Stimulated activated naive CD8-positive, alpha-beta T cell treated with anti-CD3 and anti-CD28 coated beads, Interleukin-15, Interleukin-2, amounts not matched to agents 100 U/mL and 50 U/mL, for 24 hours (primary cell): ENCODE measurements around the gene NT5C1B.
A peak's percentile ranks its signal among the peaks of the same experiment; 100 is the strongest.
"Not testable (repeated sequence)": the region's sequence is repeated elsewhere in the genome, so short reads cannot be mapped to it uniquely, and the experiment has no call there.

Experiments
- ATAC-seq: fragments of 150-1000 bp; cut with Tn5 transposase; one replicate; pipeline ENCODE4 v1.10.0; 2021
- DNase-seq: peaks from one replicate; pipeline ENCODE4 v3.0.0; 2021

NT5C1B gene

GRCh38 chr2:18589354-18589753 lies at the start of gene NT5C1B:
Gene NT5C1B, minus strand, starts transcription at chr2:18589569. Its CDS starts 101 bp downstream, at chr2:18589468.
- DNase-seq: no peak
- no peak for ATAC-seq

GRCh38 chr2:18637196-18637595 lies 47.8 kb upstream of the NT5C1B start:
- ATAC-seq: no peak
- DNase-seq: no peak

GRCh38 chr2:18632699-18633098 lies 43.3 kb upstream of the NT5C1B start:
- not testable (repeated sequence) for DNase-seq, ATAC-seq

GRCh38 chr2:18630941-18631340 lies 41.6 kb upstream of the NT5C1B start:
- ATAC-seq (no peak), DNase-seq (no peak)

DNA sequence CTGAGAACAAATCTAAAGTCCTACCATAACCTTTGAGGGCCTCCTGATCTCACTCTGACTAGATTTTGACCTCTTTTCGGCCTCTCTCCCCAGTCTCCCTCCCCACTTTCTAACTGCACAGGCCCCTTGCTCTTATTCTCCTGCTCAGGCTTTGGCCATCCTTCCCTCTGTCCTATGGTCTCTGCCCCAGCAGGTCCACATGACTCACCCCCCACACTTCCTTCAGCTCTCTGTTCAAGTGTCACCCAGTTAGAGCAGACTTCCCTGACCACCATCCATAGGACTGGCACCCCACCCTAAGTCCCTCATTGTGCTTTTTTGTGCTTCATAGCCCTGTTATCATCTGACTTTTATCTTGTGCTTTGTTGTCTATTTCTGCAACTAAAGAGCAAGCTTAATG lies 41.2 kb upstream of the NT5C1B start:
- ATAC-seq (no peak), DNase-seq (no peak)

DNA sequence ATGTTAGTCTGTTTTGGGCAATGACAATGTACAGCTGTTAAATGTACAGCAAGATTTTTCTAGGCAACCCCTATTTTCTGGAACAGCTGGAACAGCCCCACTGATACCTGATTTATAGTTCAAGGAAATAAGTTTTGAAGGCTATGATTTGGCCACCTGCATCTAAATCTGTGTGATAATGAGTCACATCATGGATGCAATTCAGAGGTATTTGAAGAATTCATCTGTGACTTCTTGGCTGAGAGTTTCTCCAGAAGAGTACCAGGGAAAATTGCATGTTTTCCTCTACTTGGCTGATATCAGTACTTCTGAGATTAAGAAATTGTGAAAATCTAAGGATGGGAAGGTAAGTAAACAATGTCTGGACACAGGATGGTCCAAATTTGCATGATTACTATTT lies 40.7 kb upstream of the NT5C1B start:
- ATAC-seq: no peak

DNA sequence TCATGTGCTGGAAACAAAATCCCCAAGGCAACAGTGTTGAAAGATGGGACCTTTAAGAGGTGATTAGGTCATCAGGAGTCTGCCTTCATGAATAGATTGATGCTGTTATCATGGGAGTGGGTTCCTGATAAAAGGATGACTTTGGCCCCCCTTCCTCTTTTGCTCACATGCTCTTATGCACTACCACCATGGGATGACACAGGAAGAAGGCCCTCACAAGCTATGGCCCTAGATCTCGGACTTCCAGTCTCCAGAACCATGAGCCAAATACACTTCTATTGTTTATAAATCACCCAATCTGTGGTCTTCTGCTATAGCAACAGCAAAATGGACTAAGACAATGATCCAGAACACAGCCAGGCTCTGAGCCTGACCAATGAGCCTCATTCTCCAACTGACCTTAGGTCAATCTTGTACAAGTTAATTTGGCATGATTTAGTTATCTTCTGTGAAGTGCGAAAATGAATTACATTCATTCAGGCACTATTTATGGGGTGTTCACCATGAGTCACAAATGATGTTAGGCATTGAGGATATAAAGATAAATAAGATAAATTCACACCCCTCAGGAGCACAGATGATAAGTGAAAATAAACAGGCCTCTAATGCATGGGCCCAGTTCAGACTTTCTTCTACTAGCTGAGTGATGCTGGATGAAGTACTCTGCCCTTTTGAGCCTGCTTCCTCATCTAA lies 37.7 kb upstream of the NT5C1B start:
- ATAC-seq (no peak), DNase-seq (no peak)

More for the DNA sequence above, 40.7 kb upstream of the NT5C1B start:
- DNase-seq: no peak

DNA sequence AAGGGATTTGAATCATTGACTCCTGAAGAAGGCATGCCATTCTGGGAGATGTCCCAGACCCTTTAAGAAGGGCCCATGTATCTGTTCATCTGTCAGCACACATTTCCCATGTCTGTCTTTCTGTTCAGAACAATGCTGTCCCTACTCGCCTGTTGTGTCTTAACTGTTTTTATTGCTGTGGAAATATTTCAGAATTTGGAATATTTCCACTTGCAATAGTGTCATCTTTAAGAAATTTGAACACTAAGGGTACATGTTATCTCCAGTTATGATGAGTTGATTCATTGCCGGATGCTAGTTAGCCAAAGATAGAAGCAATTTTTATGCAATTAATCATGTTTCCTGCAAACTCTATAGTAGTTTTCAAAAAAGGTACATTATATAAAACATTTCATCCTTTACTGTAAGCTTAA lies 36.9 kb upstream of the NT5C1B start:
- DNase-seq: no peak
- ATAC-seq: no peak

DNA sequence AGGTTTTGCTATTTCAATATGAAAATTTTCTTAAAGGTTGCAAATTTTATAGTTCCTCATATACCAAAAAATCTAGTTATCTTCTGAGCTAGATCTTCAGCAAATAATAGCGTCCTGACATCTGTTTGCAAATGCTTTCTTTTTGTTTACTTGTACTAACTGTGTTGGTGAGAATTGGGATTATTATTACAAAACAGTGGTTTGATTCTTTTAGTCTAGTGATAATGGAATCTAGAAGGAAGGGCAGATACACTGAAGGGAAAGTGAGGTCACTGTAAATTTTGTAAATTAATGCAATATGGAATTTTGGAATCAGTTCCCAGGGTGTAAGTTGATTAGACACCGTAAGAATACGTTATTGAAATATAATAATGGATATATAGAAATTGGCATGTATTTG lies 36.2 kb upstream of the NT5C1B start:
- DNase-seq (no peak), ATAC-seq (no peak)

DNA sequence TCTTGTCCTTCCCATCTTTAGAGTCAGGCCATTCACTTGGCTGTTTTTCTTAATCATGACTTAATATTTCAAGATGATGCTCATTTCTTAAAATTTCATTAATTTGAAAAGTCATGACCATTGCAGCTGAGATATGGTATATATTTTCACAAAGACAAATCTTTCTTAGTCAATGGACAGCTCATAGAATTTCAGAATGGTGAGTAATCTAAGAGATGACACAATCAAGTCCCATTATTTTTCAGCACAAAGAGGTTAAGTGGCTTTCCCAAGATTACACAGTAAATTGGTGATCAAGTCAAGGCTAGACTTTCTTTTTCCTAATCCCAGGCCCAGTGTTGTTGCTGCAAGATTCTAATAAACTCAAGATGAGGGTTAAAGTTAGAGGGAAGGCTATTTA lies 34.4 kb upstream of the NT5C1B start:
- DNase-seq: no peak

DNA sequence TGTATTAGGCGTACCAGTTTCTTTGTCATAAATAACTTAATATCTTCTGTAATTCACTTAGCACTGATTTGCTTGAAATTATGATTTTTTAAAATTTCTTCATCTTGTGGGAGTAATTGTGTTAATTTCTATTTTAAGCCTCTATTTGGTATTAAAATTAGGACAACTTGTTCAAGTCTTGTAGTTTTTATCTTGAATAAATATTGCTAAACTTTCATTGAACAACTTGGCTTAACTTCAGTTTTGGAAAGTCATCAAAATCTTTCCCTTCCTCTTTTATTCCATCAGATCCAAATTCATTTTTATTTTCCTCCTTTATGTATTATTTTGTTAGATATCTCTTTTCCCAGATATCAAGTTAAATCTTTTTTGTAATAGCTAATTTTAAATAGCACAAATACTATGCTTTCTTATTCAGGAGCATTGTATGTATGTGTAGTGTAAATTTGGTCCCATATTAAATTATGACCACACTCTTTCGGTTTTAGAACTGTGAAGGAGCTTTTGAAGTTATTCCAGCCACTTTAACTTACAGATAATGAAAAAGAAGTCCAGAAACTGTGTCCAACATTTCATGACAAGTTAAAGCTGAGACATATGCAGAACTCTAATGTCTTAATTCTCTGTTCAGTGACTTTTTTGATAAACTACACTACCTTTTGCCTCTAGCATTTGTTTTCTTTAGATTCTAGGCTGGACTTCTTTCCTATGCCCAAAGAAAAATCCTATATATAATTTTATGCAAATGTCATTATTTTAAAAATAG lies 31.7 kb upstream of the NT5C1B start:
- ATAC-seq: no peak
- DNase-seq: no peak

More for the DNA sequence above, 34.4 kb upstream of the NT5C1B start:
- no peak for ATAC-seq

DNA sequence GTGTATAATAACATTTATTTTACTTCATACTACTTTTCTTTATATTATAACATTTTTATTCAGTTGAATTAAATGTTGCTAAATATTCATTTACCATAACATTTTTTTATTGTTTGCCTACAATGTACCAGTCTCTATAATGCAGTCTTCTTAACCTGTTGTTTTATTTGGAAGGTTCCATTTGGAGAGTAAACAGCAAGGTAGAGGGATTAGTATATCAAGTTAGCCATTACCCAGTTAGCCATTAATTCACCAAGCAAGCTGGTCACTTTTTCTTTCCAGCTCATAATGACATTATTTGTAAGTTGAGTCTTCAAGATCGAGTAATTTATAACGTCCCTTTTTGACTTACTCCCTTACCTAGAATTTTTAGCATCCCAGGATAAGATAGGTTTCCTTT lies 29.7 kb upstream of the NT5C1B start:
- DNase-seq: no peak
- no peak for ATAC-seq

DNA sequence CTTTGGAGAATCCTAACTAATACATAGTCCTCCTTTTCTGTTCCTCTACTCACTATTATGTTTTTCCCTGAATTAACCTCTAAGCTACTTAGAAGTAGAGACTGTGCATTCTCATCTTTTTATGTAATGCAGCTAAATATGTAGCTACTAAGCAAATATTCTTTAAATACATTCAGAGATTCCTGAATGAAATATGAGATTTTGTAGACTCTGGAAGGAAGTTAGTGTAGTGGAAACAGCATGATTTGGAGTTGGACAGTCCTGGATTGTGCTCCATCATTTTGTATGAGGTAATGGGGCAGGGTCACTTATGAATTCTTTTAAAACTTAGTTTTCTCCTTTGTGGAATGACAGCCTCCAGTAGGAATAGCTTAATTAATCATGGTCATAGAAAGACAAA lies 24.7 kb upstream of the NT5C1B start:
- no peak for ATAC-seq
- DNase-seq: no peak

DNA sequence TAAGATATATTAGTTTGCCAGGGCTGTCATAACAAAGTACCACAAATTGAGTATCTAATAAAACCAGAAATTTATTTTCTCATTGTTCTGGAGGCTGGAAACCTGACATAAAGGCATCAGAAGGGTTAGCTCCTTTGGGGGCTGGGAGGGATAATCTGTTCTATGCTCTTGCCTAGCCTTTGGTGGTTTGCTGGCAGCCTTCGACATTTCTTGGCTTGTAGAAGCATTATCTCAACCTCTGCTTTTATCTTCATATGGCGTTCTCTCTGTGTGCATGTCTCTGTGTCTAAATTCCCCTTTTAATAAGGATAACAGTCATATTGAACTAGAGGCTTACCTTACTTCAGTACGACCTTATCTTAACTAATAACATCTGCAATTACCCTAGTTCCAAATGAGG lies 22.8 kb upstream of the NT5C1B start:
- DNase-seq (no peak), ATAC-seq (no peak)

GRCh38 chr2:18611604-18612003 lies 22.2 kb upstream of the NT5C1B start:
- no peak for DNase-seq
- ATAC-seq: no peak

- DNase-seq (no peak), ATAC-seq (no peak)
Observed at GRCh38 chr2:18611184-18611583, 21.8 kb upstream of the NT5C1B start.

DNA sequence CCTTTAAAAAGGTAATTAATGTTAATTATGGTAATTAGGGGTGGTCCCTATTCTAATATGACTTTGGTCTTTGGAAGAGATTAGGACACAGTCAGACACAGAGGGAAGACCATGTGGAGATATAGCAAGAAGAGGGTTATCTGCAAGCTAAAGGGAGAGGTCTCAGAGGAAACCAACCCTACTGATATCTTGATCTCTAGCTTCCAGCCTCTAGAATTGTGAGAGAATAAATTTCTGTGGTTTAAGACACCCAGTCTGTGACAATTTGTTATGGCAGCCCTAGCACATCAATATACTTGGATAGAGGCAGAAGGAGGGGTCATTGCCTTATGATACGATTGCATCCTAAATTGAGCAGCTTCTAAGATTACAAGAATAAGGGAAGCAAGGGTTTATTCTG lies 21.3 kb upstream of the NT5C1B start:
- DNase-seq: no peak
- ATAC-seq: no peak

DNA sequence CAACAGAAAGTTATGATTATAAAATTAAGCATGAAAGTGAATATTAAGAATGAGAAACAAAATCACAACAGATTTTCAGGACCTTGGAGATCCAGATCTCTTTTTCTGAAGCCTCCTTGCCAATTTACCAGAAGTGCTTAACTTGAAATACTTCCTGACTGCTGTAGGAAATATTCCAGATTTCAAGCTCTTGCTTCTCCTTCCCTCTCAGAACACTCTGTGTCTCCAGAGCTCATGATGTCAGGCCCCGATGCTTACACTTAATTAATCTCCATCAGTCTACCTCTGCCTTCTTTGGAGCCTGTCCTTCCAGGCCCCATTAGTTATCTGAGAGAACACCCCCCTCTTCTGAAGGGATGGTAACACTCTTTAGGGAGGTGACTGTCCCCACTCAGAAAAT lies 20.7 kb upstream of the NT5C1B start:
- ATAC-seq (no peak), DNase-seq (no peak)

DNA sequence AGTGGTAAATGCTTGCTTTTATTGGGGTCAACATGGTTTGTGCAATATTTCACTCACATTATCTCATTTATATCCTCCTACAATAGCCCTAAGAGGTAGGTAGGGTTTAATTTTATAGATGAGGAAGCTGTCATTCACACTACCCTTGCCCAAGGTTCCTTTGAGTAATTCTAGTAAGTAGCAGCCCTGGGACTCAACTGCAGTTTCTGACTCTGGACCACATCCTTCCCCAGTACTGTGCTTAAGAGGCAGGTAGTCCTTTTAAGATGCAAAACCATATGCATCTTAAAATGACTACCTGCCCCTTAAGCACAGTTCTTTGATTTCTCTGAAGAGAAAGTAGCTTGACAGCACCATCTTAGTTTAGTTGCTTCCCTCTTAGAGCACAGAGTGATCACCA lies 15.7 kb upstream of the NT5C1B start:
- peak; percentile 46 for ATAC-seq
- DNase-seq: no peak

DNA sequence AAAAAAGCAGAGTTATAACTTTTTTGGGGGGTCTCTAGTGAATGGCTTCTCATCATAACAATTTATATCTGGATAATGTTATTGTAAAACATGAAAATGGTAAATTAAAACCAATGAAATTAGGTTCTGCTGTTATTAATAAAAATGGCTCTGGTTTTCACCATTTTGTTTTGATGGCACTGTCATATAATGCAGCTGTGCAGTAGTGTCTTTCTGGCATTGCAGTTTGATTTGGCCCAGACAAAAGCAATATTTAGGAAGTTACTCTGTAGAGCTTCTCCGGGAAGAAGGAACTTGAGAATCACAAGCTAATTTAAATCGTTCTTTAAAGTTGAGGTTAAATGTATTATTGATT lies 15.1 kb upstream of the NT5C1B start:
- DNase-seq (no peak), ATAC-seq (no peak)

GRCh38 chr2:18603854-18604530 lies 14.6 kb upstream of the NT5C1B start:
- DNase-seq (no peak), ATAC-seq (no peak)

GRCh38 chr2:18602298-18602697 lies 12.9 kb upstream of the NT5C1B start:
- DNase-seq (no peak), ATAC-seq (no peak)

- ATAC-seq (no peak), DNase-seq (no peak)
Observed at GRCh38 chr2:18600255-18600613, 10.9 kb upstream of the NT5C1B start.
